Fibroblast of lung (primary cell): Measurements from ENCODE around the gene LHFPL2. TPM values are rescaled to one million over a fixed set of nuclear protein-coding genes. Genes with fewer than 3 reads are reported as not detected.
A peak's percentile ranks its signal among the peaks of the same experiment; 100 is the strongest.

Experiments used
- DNase-seq, 2 donors: peaks; one replicate each; pipeline versions ENCODE4 v3.0.0 to v3.0.0-alpha.2; 2010; ENCODE audit warnings: low read depth in 2 of 2
- H2AFZ ChIP-seq: 2 replicates; pipeline ENCODE4 v1.5.1; 2012; ENCODE audit warnings: low read length, control low read depth, inconsistent platforms
- H3K27ac ChIP-seq: 2 replicates; pipeline ENCODE4 v1.5.1; 2011; ENCODE audit warnings: low read length, control low read depth; ENCODE audit not compliant: insufficient read depth
- H3K27me3 ChIP-seq: 2 replicates; pipeline ENCODE4 v1.5.1; 2011; ENCODE audit warnings: mild to moderate bottlenecking, low read length; ENCODE audit not compliant: control insufficient read depth, insufficient read depth
- H3K36me3 ChIP-seq: 2 replicates; pipeline ENCODE4 v1.5.1; 2011; ENCODE audit warnings: low read length; ENCODE audit not compliant: control insufficient read depth, insufficient read depth
- H3K4me1 ChIP-seq: 2 replicates; pipeline ENCODE4 v1.5.1; 2011; ENCODE audit warnings: low read length; ENCODE audit not compliant: control insufficient read depth, insufficient read depth; ENCODE audit errors: extremely low read depth
- H3K4me2 ChIP-seq: 2 replicates; pipeline ENCODE4 v1.5.1; 2011; ENCODE audit warnings: low read length, control low read depth; ENCODE audit not compliant: insufficient read depth; ENCODE audit errors: extremely low read depth
- H3K4me3 ChIP-seq, 4 experiments: fragments of 200-600 bp in 1 of 4; sonication (generic) in 1 of 4; replicated peaks in 1 of 4; 2 replicates each; pipeline ENCODE4 v1.5.1; 2011 to 2016; ENCODE audit warnings: low read length in 4 of 4, low read depth in 3 of 4, mild to moderate bottlenecking in 3 of 4, control low read depth in 2 of 4, inconsistent platforms in 1 of 4, mixed read lengths in 1 of 4; ENCODE audit not compliant: insufficient read depth in 1 of 4; ENCODE audit errors: control extremely low read depth in 1 of 4
- H3K79me2 ChIP-seq: 2 replicates; pipeline ENCODE4 v1.5.1; 2012; ENCODE audit warnings: mild to moderate bottlenecking, low read length, inconsistent platforms; ENCODE audit not compliant: control insufficient read depth, insufficient read depth
- H3K9ac ChIP-seq: 2 replicates; pipeline ENCODE4 v1.5.1; 2011; ENCODE audit warnings: mild to moderate bottlenecking, low read length, control low read depth; ENCODE audit not compliant: insufficient read depth
- H3K9me3 ChIP-seq: 2 replicates; pipeline ENCODE4 v1.5.1; 2012; ENCODE audit warnings: low read depth, low read length; ENCODE audit not compliant: control insufficient read depth, insufficient read depth
- H4K20me1 ChIP-seq: 2 replicates; pipeline ENCODE4 v1.5.1; 2011; ENCODE audit warnings: low read length; ENCODE audit not compliant: control insufficient read depth, insufficient read depth; ENCODE audit errors: extremely low read depth
- EZH2 ChIP-seq: IDR thresholded peaks from 2 replicates; pipeline ENCODE4 v1.5.1; 2012; ENCODE audit warnings: low read length, control low read depth, mild to moderate bottlenecking; ENCODE audit errors: missing control alignments
- polyA plus RNA-seq, 2 donors: library from polyadenylated mRNA; depleted of rRNA in 1 of 2; stranded (reverse) in 1 of 2; unstranded in 1 of 2; fragments of >200 nt; gene quantifications; 2 replicates each; pipeline ENCODE4 v1.2.1, GENCODE V29; 2011 to 2012; ENCODE audit warnings: missing spikeins in 1 of 2
- total RNA-seq: library from RNA; depleted of rRNA; stranded (reverse); fragments of >200 nt; gene quantifications from 2 replicates; pipeline ENCODE4 v1.2.1, GENCODE V29; 2014
- TF ChIP-seq, protein P1 (sequence below), 2 donors: IDR thresholded peaks in 1 of 2; conservative IDR thresholded peaks in 1 of 2; 1 replicate in 1 of 2; 2 replicates in 1 of 2; pipeline ENCODE4 v1.5.1; 2011 to 2012; ENCODE audit warnings: low read length in 2 of 2, control low read depth in 1 of 2, inconsistent platforms in 1 of 2, low read depth in 1 of 2, mild to moderate bottlenecking in 1 of 2

The LHFPL2 gene
- total and polyA plus RNA-seq, 2 donors (not counting 1 experiment from before 2014, with no cell fraction given) = 13.7 to 51.4 TPM

DNA sequence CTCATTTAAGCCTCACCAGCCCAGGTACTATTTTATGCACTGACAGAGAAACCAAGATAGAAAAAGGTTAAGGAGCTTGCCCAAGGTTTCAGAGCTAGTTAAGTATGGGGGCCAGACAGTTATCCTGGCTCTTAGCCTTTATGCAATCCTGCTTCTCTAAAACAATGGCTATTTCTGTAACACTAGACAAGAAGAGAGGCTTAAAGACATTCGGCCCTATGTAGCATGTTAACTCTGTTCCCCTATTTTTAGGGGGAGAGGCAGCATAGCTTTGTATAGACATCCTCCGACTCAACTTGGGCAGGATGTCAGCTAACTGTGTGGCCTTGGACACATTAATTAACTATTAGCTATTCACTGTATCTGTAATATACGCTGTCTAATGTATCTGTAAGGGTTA, 54.6 kb downstream of the LHFPL2 start:
- H3K4me2 ChIP-seq = no peak overlapping the region
- TF ChIP-seq, protein P1, sequence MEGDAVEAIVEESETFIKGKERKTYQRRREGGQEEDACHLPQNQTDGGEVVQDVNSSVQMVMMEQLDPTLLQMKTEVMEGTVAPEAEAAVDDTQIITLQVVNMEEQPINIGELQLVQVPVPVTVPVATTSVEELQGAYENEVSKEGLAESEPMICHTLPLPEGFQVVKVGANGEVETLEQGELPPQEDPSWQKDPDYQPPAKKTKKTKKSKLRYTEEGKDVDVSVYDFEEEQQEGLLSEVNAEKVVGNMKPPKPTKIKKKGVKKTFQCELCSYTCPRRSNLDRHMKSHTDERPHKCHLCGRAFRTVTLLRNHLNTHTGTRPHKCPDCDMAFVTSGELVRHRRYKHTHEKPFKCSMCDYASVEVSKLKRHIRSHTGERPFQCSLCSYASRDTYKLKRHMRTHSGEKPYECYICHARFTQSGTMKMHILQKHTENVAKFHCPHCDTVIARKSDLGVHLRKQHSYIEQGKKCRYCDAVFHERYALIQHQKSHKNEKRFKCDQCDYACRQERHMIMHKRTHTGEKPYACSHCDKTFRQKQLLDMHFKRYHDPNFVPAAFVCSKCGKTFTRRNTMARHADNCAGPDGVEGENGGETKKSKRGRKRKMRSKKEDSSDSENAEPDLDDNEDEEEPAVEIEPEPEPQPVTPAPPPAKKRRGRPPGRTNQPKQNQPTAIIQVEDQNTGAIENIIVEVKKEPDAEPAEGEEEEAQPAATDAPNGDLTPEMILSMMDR (conservative IDR thresholded peaks at IDR 0.05 in 1 of 2, IDR thresholded peaks at IDR 0.05 in 1 of 2; ENCODE audit: low read depth in 1 of 2, low read length in 2 of 2) = no peak
- TF ChIP-seq EZH2 = no peak
- no peaks in the 10 kb centered on the region for H3K9me3 ChIP-seq
- peak overlapping the region; percentile 88 for H3K27ac ChIP-seq
- peaks cover 18% of the 10 kb centered on the region for H3K79me2 ChIP-seq
- DNase-seq = no peak
- no peak overlapping the region for H3K9ac ChIP-seq
- no peak overlapping the region for H3K4me3 ChIP-seq
- no peaks in the 10 kb centered on the region for H3K27me3 ChIP-seq
- no peak overlapping the region for H2AFZ ChIP-seq
- peaks cover 2% of the 10 kb centered on the region for H3K36me3 ChIP-seq
- H3K4me1 ChIP-seq = peaks cover 40% of the 10 kb centered on the region
- H4K20me1 ChIP-seq = no peaks in the 10 kb centered on the region

DNA sequence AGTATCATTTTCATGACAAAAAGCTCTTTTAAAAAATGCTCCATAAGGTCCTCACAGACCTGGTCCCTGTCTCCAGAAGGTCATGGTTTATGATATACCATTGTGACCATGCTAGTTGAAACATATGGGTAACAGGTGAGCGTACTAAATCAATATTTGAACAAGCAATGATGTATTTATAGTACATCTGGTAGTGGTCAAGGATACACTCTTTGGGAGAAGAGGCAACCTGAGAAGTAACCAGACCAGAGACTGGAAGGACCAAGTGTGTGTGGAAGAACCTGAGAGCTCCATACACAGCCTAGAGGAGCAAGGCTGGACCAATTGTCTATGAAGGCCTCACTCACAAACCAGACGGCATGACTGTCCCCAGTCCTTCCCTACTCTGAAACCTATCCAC, 55.1 kb downstream of the LHFPL2 start:
- Histone ChIP-seq H2AFZ (no peak overlapping the region), H3K9me3 (no peaks in the 10 kb centered on the region), H3K27me3 (no peaks in the 10 kb centered on the region), H3K4me1 (peaks cover 41% of the 10 kb centered on the region), H3K9ac (no peak overlapping the region), H3K27ac (peak overlapping the region; percentile 9), H3K4me3 (no peak overlapping the region), H3K4me2 (no peak overlapping the region), H3K79me2 (peaks cover 18% of the 10 kb centered on the region), H3K36me3 (peaks cover 2% of the 10 kb centered on the region), H4K20me1 (no peaks in the 10 kb centered on the region)
- DNase-seq = no peak
- TF ChIP-seq EZH2 = no peak
- TF ChIP-seq, protein P1 (conservative IDR thresholded peaks at IDR 0.05 in 1 of 2, IDR thresholded peaks at IDR 0.05 in 1 of 2; ENCODE audit: low read depth in 1 of 2, low read length in 2 of 2) = no peak

DNA sequence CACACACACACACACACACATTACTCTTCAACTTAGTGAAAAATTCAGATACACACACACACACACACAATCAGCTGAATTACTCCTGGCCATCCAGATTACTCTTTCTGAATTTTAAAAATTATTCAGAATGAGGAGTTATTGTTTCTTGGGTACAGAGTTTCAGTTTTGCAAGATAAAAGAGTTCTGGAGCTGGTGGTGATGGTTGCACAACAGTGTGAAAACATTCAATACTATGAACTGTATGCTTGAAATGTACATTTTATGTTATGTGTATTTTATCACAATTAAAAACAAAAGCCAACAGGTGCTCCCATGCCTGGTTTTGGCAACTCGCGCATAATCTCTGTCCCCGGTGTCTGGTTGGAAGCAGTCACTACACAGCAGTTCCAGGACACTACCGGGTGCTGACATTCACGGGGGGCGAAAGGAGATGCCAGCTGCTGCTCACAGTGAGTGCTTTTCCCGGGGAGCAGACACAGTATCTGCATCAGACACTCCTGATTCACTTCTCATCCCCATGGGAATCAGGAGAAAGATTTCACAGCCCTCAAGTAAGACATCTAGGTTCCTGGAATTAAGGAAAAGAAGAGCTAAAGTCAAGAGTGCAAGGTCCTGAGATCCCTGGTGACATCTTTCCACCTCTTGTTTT, 55.7 kb downstream of the LHFPL2 start:
- Histone ChIP-seq H3K27me3 (no peaks in the 10 kb centered on the region), H4K20me1 (no peaks in the 10 kb centered on the region), H3K4me2 (no peak overlapping the region), H3K4me3 (no peak overlapping the region), H3K36me3 (peaks cover 2% of the 10 kb centered on the region), H2AFZ (no peak overlapping the region), H3K4me1 (peaks cover 42% of the 10 kb centered on the region), H3K9me3 (no peaks in the 10 kb centered on the region), H3K27ac (no peak overlapping the region), H3K79me2 (peaks cover 18% of the 10 kb centered on the region), H3K9ac (no peak overlapping the region)
- no peak for DNase-seq
- TF ChIP-seq EZH2 = no peak
- TF ChIP-seq, protein P1 (conservative IDR thresholded peaks at IDR 0.05 in 1 of 2, IDR thresholded peaks at IDR 0.05 in 1 of 2; ENCODE audit: low read depth in 1 of 2, low read length in 2 of 2) = no peak
